T-helper 17 cell (primary cell): ENCODE measurements around the gene SELENOP. TPM values are rescaled to one million over a fixed set of nuclear protein-coding genes. Genes with fewer than 3 reads are reported as not detected.

Source experiments
- ATAC-seq: fragments of 150-1000 bp; cut with Tn5 transposase; 2 replicates; pipeline ENCODE4 v1.10.0; 2021; ENCODE audit warnings: mild to moderate bottlenecking, moderate library complexity
- DNase-seq, 3 donors: peaks; one replicate each; pipeline versions ENCODE4 v3.0.0 to v3.0.0-alpha.2; 2020 to 2021
- H3K9me3 ChIP-seq: one replicate; pipeline ENCODE4 v1.7.0; 2013; ENCODE audit warnings: low read length, mild to moderate bottlenecking; ENCODE audit not compliant: control insufficient read depth, poor library complexity, severe bottlenecking
- H3K27ac Mint-ChIP-seq: one replicate; pipeline ENCODE4 v1.8.0; 2022; ENCODE audit warnings: mild to moderate bottlenecking, moderate library complexity, mixed read lengths
- H3K27me3 Mint-ChIP-seq: one replicate; pipeline ENCODE4 v1.8.0; 2022; ENCODE audit warnings: mixed read lengths
- H3K36me3 Mint-ChIP-seq: one replicate; pipeline ENCODE4 v1.8.0; 2022; ENCODE audit warnings: low read depth, mixed read lengths
- H3K4me1 Mint-ChIP-seq: one replicate; pipeline ENCODE4 v1.8.0; 2022; ENCODE audit warnings: mild to moderate bottlenecking, mixed read lengths
- H3K4me3 Mint-ChIP-seq: one replicate; pipeline ENCODE4 v1.8.0; 2022; ENCODE audit warnings: mild to moderate bottlenecking, moderate library complexity, mixed read lengths
- total RNA-seq, 4 donors: library from RNA in 2 of 4; stranded (reverse) in 2 of 4; gene quantifications; one replicate each; pipeline ENCODE4 v1.2.3 and lab custom pipeline; 2022 to 2026

Gene SELENOP
- total RNA-seq, 2 donors from 2014 or later: 0.70 TPM; not detected in 1

GRCh38 chr5:42761791-42762190 is 49.9 kb downstream of the SELENOP start:
- Mint-ChIP-seq H3K27me3 (peaks cover 20% of the 10 kb centered on the region), H3K36me3 (peaks cover 4% of the 10 kb centered on the region), H3K4me3 (no peak overlapping the region), H3K4me1 (peaks cover 18% of the 10 kb centered on the region), H3K27ac (no peak overlapping the region)
- H3K9me3 ChIP-seq: no peaks in the 10 kb centered on the region
- DNase-seq (no peak), ATAC-seq (no peak)

- no peak overlapping the region for H3K4me3 Mint-ChIP-seq
- peak overlapping the region; percentile 19 for H3K27ac Mint-ChIP-seq
- H3K9me3 ChIP-seq: no peaks in the 10 kb centered on the region
- peaks cover 23% of the 10 kb centered on the region for H3K27me3 Mint-ChIP-seq
- no peak for DNase-seq
- ATAC-seq: no peak
- H3K4me1 Mint-ChIP-seq: peaks cover 15% of the 10 kb centered on the region
- H3K36me3 Mint-ChIP-seq: peaks cover 4% of the 10 kb centered on the region
Observed at GRCh38 chr5:42760426-42760825, 51.3 kb downstream of the SELENOP start.

- H3K4me1 Mint-ChIP-seq: peaks cover 15% of the 10 kb centered on the region
- ATAC-seq: no peak
- no peak overlapping the region for H3K4me3 Mint-ChIP-seq
- H3K9me3 ChIP-seq: no peaks in the 10 kb centered on the region
- no peak overlapping the region for H3K27ac Mint-ChIP-seq
- peaks cover 23% of the 10 kb centered on the region for H3K27me3 Mint-ChIP-seq
- peaks cover 4% of the 10 kb centered on the region for H3K36me3 Mint-ChIP-seq
- no peak for DNase-seq
Observed at GRCh38 chr5:42759456-42759855, 52.2 kb downstream of the SELENOP start.

- H3K36me3 Mint-ChIP-seq: peaks cover 4% of the 10 kb centered on the region
- H3K4me1 Mint-ChIP-seq: peaks cover 15% of the 10 kb centered on the region
- peak within 1 kb of the TSS; percentile 91 for H3K4me3 Mint-ChIP-seq
- H3K27me3 Mint-ChIP-seq: peaks cover 23% of the 10 kb centered on the region
- ATAC-seq (peak; percentile 98), DNase-seq (peak in 2 of 3 donors; percentile 17 to 29)
- H3K27ac Mint-ChIP-seq: peak within 1 kb of the TSS; percentile 80
- no peaks in the 10 kb centered on the region for H3K9me3 ChIP-seq
Observed at GRCh38 chr5:42756606-42757601, 54.8 kb downstream of the SELENOP start, which contains the start of gene CCDC152. TSS of gene CCDC152 (plus strand) at chr5:42756818. CDS start at chr5:42759122, 2,304 bp downstream.

- DNase-seq (no peak), ATAC-seq (no peak)
- H3K4me1 Mint-ChIP-seq: peaks cover 16% of the 10 kb centered on the region
- peaks cover 9% of the 10 kb centered on the region for H3K27me3 Mint-ChIP-seq
- H3K36me3 Mint-ChIP-seq: peaks cover 2% of the 10 kb centered on the region
- H3K27ac Mint-ChIP-seq: no peak overlapping the region
- no peak overlapping the region for H3K4me3 Mint-ChIP-seq
- H3K9me3 ChIP-seq: no peaks in the 10 kb centered on the region
Observed at GRCh38 chr5:42753099-42753498, 58.6 kb downstream of the SELENOP start.

GRCh38 chr5:42751044-42751443 is 60.6 kb downstream of the SELENOP start:
- DNase-seq (no peak), ATAC-seq (no peak)
- Mint-ChIP-seq H3K27me3 (no peaks in the 10 kb centered on the region), H3K4me3 (no peak overlapping the region), H3K36me3 (peaks cover 2% of the 10 kb centered on the region), H3K27ac (no peak overlapping the region), H3K4me1 (peaks cover 16% of the 10 kb centered on the region)
- H3K9me3 ChIP-seq: no peaks in the 10 kb centered on the region

GRCh38 chr5:42750507-42750906 is 61.2 kb downstream of the SELENOP start:
- Mint-ChIP-seq H3K4me1 (peaks cover 17% of the 10 kb centered on the region), H3K27ac (no peak overlapping the region), H3K36me3 (peaks cover 2% of the 10 kb centered on the region), H3K4me3 (no peak overlapping the region), H3K27me3 (no peaks in the 10 kb centered on the region)
- no peak for ATAC-seq
- no peak for DNase-seq
- H3K9me3 ChIP-seq: no peaks in the 10 kb centered on the region

Other genes with a start within 250 kb of the SELENOP start
- gene CCDC152, start 55.1 kb downstream of the SELENOP start, total RNA-seq: 1 to 10 TPM; 2.1 to 2.2 TPM
- gene ANXA2R, start 228.4 kb upstream of the SELENOP start, total RNA-seq: 10 to 100 TPM; 33.0 to 44.0 TPM